ENCODE data around the gene TRMT112.

TRMT112 gene

GRCh38 chr11:64276653-64277431 is 40.5 kb downstream of the TRMT112 start:
- no peak for DNase-seq (ENCODE audit: low read depth in 2 of 3, low spot score in 1 of 3)

- DNase-seq (ENCODE audit: low read depth in 2 of 3, low spot score in 1 of 3): no peak
These were observed 41.5 kb downstream of the TRMT112 start for GRCh38 chr11:64275841-64276240.

GRCh38 chr11:64275031-64275800 is 42.1 kb downstream of the TRMT112 start:
- no peak for DNase-seq (ENCODE audit: low read depth in 2 of 3, low spot score in 1 of 3)

GRCh38 chr11:64269540-64270220 is 47.7 kb downstream of the TRMT112 start:
- DNase-seq (ENCODE audit: low read depth in 2 of 3, low spot score in 1 of 3): peak; percentile 96 to 97 (median 97)

GRCh38 chr11:64268893-64269539 is 48.3 kb downstream of the TRMT112 start:
- DNase-seq (ENCODE audit: low read depth in 2 of 3, low spot score in 1 of 3): peak in 2 of 3 donors; percentile 32 to 41

GRCh38 chr11:64268025-64268892 is 49.1 kb downstream of the TRMT112 start:
- DNase-seq (ENCODE audit: low read depth in 2 of 3, low spot score in 1 of 3): no peak

- no peak for DNase-seq (ENCODE audit: low read depth in 2 of 3, low spot score in 1 of 3)
These were observed 50.0 kb downstream of the TRMT112 start for GRCh38 chr11:64267207-64267945.

All from stimulated activated CD4-positive, alpha-beta T cell treated with anti-CD3 and anti-CD28 coated beads, Interleukin-12 subunit alpha, Interleukin-12 subunit beta, amount 100 ng/mL, for 48 hours (primary cell).